T-cell (primary cell): ENCODE data around the gene EPN1. TPM values are rescaled to one million over a fixed set of nuclear protein-coding genes. Genes with fewer than 3 reads are reported as not detected.
"Not testable (repeated sequence)": the region's sequence is repeated elsewhere in the genome, so short reads cannot be mapped to it uniquely, and the experiment has no call there.

Source experiments
- ATAC-seq, 4 experiments: fragments of 200-7000 bp in 3 of 4; fragments of 150-1000 bp in 1 of 4; cut with Tn5 transposase; replicated peaks in 1 of 4; 1 replicate in 3 of 4; 2 replicates in 1 of 4; pipeline ENCODE4 v1.10.0; 2021; ENCODE audit warnings: moderate library complexity in 3 of 4, mild to moderate bottlenecking in 2 of 4, moderate number of reproducible peaks in 1 of 4
- CTCF ChIA-PET, 2 donors: fragments of 300-600 bp; sonication (Branson Sonifier 250); formaldehyde crosslinking; loops; one replicate each; lab custom pipeline; 2022; ENCODE audit warnings: antibody characterized with exemption in 2 of 2; lab: Charles Lee
- POLR2A ChIA-PET, 2 donors: fragments of 300-600 bp; sonication (Branson Sonifier 250); formaldehyde crosslinking; loops; one replicate each; lab custom pipeline; 2022; ENCODE audit warnings: antibody characterized with exemption in 2 of 2; lab: Charles Lee
- DNase-seq, 35 experiments: peaks; one replicate each; pipeline versions ENCODE4 v3.0.0 to v3.0.0-alpha.2; 2013 to 2023
- H3K27ac ChIP-seq: one replicate; pipeline ENCODE4 v1.5.1; 2013; ENCODE audit warnings: low read length
- H3K27me3 ChIP-seq, 2 experiments: replicated peaks in 1 of 2; 1 replicate in 1 of 2; 2 replicates in 1 of 2; pipeline versions ENCODE4 v1.6.1 to v1.7.0; 2013; ENCODE audit warnings: low read length in 1 of 2, mixed read lengths in 1 of 2; ENCODE audit not compliant: control insufficient read depth in 2 of 2, insufficient read depth in 2 of 2; ENCODE audit errors: extremely low read depth in 1 of 2
- H3K36me3 ChIP-seq, 2 donors: 1 replicate in 1 of 2; 2 replicates in 1 of 2; pipeline versions ENCODE4 v1.6.1 to v1.7.0; 2013; ENCODE audit warnings: low read length in 1 of 2; ENCODE audit not compliant: control insufficient read depth in 2 of 2, insufficient read depth in 1 of 2; ENCODE audit errors: extremely low read depth in 1 of 2
- H3K4me1 ChIP-seq, 2 experiments: 1 replicate in 1 of 2; 2 replicates in 1 of 2; pipeline versions ENCODE4 v1.6.1 to v1.7.0; 2013; ENCODE audit warnings: low read length in 2 of 2, mixed read lengths in 1 of 2; ENCODE audit not compliant: insufficient read depth in 2 of 2, control insufficient read depth in 1 of 2; ENCODE audit errors: extremely low read depth in 1 of 2
- H3K4me3 ChIP-seq, 2 donors: 1 replicate in 1 of 2; 2 replicates in 1 of 2; pipeline versions ENCODE4 v1.5.1 to v1.7.0; 2013; ENCODE audit warnings: mild to moderate bottlenecking in 2 of 2, low read length in 1 of 2, moderate library complexity in 1 of 2; ENCODE audit not compliant: control insufficient read depth in 1 of 2; ENCODE audit errors: extremely low read depth in 1 of 2
- H3K9me3 ChIP-seq: 2 replicates; pipeline ENCODE4 v1.7.0; 2013
- H3K27ac Mint-ChIP-seq, 2 donors: one replicate each; pipeline ENCODE4 v1.8.0; 2020 to 2021; ENCODE audit warnings: mild to moderate bottlenecking in 2 of 2, mixed read lengths in 2 of 2
- H3K27me3 Mint-ChIP-seq, 2 donors: one replicate each; pipeline ENCODE4 v1.8.0; 2021 to 2022; ENCODE audit warnings: mixed read lengths in 2 of 2
- H3K36me3 Mint-ChIP-seq: one replicate; pipeline ENCODE4 v1.8.0; 2021; ENCODE audit warnings: mixed read lengths
- H3K4me1 Mint-ChIP-seq, 3 donors: one replicate each; pipeline ENCODE4 v1.8.0; 2020 to 2022; ENCODE audit warnings: mixed read lengths in 3 of 3, mild to moderate bottlenecking in 1 of 3
- H3K4me3 Mint-ChIP-seq, 3 donors: one replicate each; pipeline ENCODE4 v1.8.0; 2020 to 2022; ENCODE audit warnings: mild to moderate bottlenecking in 3 of 3, mixed read lengths in 3 of 3, moderate library complexity in 3 of 3
- H3K9me3 Mint-ChIP-seq, 3 donors: one replicate each; pipeline ENCODE4 v1.8.0; 2020 to 2022; ENCODE audit warnings: mixed read lengths in 3 of 3
- WGBS: methylation state at CpG from one replicate; pipeline ENCODE4 v1.1.5; 2013; ENCODE audit warnings: missing lambda C conversion rate; ENCODE audit not compliant: insufficient coverage; 5-methylcytosine and 5-hydroxymethylcytosine counted together
- total RNA-seq, 35 experiments: library from RNA in 6 of 35; stranded (reverse) in 6 of 35; fragments of 120-200 nt in 1 of 35; gene quantifications; one replicate each; pipeline versions ENCODE4 v1.2.1 to v1.2.4 and lab custom pipeline; 2013 to 2026

EPN1 gene
- total RNA-seq, 5 donors from 2014 or later (not counting 1 experiment from before 2014, with no cell fraction given) = 32.6 to 75.2 (median 60.6) TPM

DNA sequence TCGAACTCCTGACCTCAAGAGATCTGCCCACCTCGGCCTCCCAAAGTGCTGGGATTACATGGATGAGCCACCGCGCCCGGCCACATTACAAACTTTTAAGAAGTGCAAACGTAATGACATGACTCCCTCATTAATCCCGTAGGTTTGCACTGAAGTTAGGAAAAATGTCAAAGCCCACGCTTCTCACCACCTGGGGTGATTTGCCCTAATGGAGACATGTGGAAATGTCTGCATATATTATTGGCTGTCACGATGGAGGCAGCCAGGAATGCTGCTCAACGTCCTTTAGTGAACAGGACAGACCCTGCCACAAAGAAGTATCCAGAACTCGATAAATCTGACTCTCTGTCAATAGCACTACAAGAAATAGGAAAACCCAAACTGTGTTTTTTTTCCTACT lies 42.2 kb downstream of the EPN1 start:
- 86% methylated on average over 9 of the region's 11 CpGs for WGBS
- Histone ChIP-seq H3K4me1 (no peaks in the 10 kb centered on the region), H3K9me3 (no peaks in the 10 kb centered on the region), H3K36me3 (no peaks in the 10 kb centered on the region), H3K4me3 (no peak overlapping the region), H3K27me3 (peaks cover 2 to 46% of the 10 kb centered on the region in 2 experiments), H3K27ac (no peak overlapping the region)
- ChIA-PET CTCF (no interaction called here), POLR2A (no interaction called here)
- ATAC-seq = no peak
- peaks cover 6 to 18% (median 9%) of the 10 kb centered on the region in 3 donors for H3K9me3 Mint-ChIP-seq
- no peak overlapping the region for H3K27ac Mint-ChIP-seq
- H3K4me1 Mint-ChIP-seq = peaks cover 0 to 5% (median 0%) of the 10 kb centered on the region in 3 donors
- no peak overlapping the region for H3K4me3 Mint-ChIP-seq
- no peak for DNase-seq
- H3K27me3 Mint-ChIP-seq = peaks cover 37 to 45% of the 10 kb centered on the region in 2 donors
- H3K36me3 Mint-ChIP-seq = no peaks in the 10 kb centered on the region

DNA sequence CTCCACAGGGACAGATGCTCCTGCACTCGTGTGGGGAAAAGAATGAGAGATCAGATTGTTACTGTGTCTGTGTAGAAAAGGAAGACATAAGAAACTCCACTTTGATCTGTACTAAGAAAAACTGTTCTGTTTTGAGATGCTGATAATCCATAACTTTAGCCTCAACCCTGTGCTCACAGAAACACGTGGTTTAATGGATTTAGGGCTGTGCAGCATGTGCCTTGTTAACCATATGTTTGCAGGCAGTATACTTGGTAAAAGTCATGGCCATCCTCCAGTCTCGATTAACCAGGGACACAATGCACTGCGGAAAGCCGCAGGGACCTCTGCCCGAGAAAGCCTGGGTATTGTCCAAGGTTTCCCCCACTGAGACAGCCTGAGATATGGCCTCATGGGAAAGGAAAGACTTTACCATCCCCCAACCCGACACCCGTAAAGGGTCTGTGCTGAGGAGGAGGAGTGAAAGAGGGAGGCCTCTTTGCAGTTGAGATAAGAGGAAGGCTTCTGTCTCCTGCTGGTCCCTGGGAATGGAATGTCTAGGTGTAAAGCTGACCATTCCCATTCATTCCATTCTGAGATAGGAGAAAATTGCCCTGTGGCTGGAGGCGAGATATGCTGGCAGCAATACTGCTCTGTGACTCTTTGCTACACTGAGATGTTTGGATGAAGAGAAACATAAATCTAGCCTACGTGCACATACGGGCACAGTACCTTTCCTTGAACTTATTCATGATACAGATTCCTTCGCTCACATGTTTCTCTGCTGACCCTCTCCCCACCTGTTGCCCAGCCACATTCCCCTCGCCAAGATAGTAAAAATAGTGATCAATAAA lies 43.1 kb downstream of the EPN1 start:
- H3K4me3 Mint-ChIP-seq, H3K4me3 ChIP-seq, H3K27ac Mint-ChIP-seq, POLR2A ChIA-PET, H3K4me1 ChIP-seq, CTCF ChIA-PET, H3K9me3 ChIP-seq, H3K36me3 ChIP-seq, H3K36me3 Mint-ChIP-seq, H3K4me1 Mint-ChIP-seq, H3K27ac ChIP-seq, DNase-seq, ATAC-seq: not testable (repeated sequence)
- H3K27me3 ChIP-seq = peaks cover 2 to 46% of the 10 kb centered on the region in 2 experiments
- peaks cover 10 to 23% (median 15%) of the 10 kb centered on the region in 3 donors for H3K9me3 Mint-ChIP-seq
- H3K27me3 Mint-ChIP-seq = peaks cover 40 to 50% of the 10 kb centered on the region in 2 donors
- 32% methylated on average over 3 of the region's 13 CpGs for WGBS

DNA sequence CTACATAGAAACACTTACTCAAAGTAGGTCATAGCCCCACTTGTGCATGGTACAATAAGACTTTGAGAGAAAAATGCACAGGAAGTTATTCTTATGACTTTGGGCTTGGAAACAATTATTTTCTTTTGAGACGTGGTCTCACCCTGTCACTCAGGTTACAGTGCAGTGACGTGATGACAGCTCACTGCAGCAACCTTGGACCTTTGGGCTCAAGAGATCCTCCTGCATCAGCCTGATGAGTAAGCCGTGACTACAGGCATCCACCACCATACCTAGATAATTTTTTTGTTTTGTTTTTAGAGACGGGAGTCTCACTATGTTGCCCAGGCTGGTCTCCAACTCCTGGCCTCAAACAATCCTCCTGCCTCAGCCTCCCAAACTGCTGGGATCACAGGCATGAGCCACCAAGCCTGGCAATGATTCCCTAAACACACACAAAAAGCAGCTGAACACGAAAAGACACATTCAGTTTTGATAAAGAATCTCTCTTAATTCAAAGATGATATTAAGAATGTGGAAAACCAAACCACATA lies 45.3 kb downstream of the EPN1 start:
- Histone ChIP-seq H3K4me3 (no peak overlapping the region), H3K27ac (no peak overlapping the region), H3K4me1 (no peaks in the 10 kb centered on the region), H3K9me3 (peaks cover 2% of the 10 kb centered on the region), H3K36me3 (no peaks in the 10 kb centered on the region), H3K27me3 (peaks cover 0 to 40% of the 10 kb centered on the region in 2 experiments)
- no peak for DNase-seq
- POLR2A ChIA-PET = no interaction called here
- H3K9me3 Mint-ChIP-seq = peaks cover 10 to 23% (median 15%) of the 10 kb centered on the region in 3 donors
- no peak overlapping the region for H3K4me3 Mint-ChIP-seq
- no peaks in the 10 kb centered on the region for H3K4me1 Mint-ChIP-seq
- WGBS = 80% methylated on average over 1 of the region's 5 CpGs
- H3K27me3 Mint-ChIP-seq = peaks cover 42 to 51% of the 10 kb centered on the region in 2 donors
- CTCF ChIA-PET = interaction anchor here in 1 of 2 donors (0.5 kb wide), 1 partner anchor 347 kb away, joined by 5 read pairs; no protein-coding TSS in a partner anchor
- ATAC-seq = no peak
- H3K27ac Mint-ChIP-seq = no peak overlapping the region
- H3K36me3 Mint-ChIP-seq = no peaks in the 10 kb centered on the region

DNA sequence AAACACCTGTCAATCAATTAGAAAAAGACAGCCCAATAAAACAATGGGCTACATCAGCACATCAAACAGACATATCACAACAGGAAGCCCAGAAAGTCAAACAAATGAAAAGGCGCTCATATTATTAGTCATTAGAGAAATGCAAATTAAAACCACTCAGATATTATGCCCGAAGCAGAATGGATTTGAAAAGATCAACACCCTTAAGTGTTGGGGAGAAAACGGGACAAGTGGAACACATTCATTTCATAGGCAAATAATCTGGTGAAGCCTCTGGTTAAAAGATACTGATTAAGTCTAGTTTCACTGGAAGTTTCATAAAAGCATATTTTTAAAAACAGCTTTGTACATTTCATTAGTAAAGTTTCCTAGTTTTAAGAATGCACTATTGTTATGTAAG lies 45.8 kb downstream of the EPN1 start:
- Histone ChIP-seq H3K4me3 (no peak overlapping the region), H3K36me3 (no peaks in the 10 kb centered on the region), H3K27ac (no peak overlapping the region), H3K27me3 (peaks cover 0 to 43% of the 10 kb centered on the region in 2 experiments), H3K9me3 (peaks cover 2% of the 10 kb centered on the region), H3K4me1 (no peaks in the 10 kb centered on the region)
- DNase-seq = no peak
- CTCF ChIA-PET = no interaction called here
- H3K36me3 Mint-ChIP-seq = no peaks in the 10 kb centered on the region
- H3K4me1 Mint-ChIP-seq = no peaks in the 10 kb centered on the region
- WGBS = no CpG with 5 or more reads among the region's 3 CpGs
- no peak overlapping the region for H3K27ac Mint-ChIP-seq
- H3K9me3 Mint-ChIP-seq = peaks cover 10 to 23% (median 15%) of the 10 kb centered on the region in 3 donors
- H3K4me3 Mint-ChIP-seq = no peak overlapping the region
- peaks cover 45 to 53% of the 10 kb centered on the region in 2 donors for H3K27me3 Mint-ChIP-seq
- POLR2A ChIA-PET = no interaction called here
- no peak for ATAC-seq

DNA sequence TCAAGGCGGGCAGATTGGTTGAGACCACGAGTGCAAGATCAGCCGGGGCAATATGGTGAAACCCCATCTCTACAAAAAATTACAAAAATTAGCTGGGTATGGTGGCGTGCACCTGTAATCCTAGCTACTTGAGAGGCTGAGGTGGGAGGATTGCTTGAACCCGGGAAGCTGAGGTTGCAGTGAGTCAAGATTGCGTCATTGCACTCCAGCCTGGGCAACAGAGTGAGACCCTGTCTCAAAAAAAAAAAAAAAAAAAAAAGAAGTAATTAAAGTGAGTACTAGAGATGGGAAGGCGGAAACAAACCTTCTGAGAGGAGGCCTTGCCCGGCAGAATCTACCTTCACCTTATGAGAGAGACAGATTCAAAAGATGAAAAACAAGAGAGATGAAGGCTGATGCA lies 48.5 kb downstream of the EPN1 start:
- WGBS = no CpG with 5 or more reads among the region's 8 CpGs
- POLR2A ChIA-PET = no interaction called here

DNA sequence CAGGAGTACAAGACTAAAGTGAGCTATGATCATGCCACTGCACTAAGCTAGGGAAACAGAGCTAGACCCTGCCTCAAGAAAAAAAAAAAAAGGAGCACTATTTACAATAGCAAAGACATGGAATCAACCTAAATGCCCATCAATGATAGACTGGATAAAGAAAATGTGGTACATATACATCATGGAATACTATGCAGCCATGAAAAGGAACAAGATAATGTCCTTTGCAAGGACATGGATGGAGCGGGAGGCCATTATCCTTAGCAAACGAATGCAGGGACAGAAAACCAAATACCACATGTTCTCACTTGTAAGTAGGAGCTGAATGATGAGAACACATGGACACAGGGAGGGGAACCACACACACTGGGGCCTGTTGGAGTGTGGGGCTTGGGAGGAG lies 55.4 kb downstream of the EPN1 start:
- H3K4me1 ChIP-seq, H3K27ac Mint-ChIP-seq, H3K36me3 ChIP-seq, H3K36me3 Mint-ChIP-seq, DNase-seq, CTCF ChIA-PET, H3K9me3 Mint-ChIP-seq, H3K4me1 Mint-ChIP-seq, H3K9me3 ChIP-seq, ATAC-seq, H3K4me3 Mint-ChIP-seq, H3K27me3 ChIP-seq, H3K27ac ChIP-seq, H3K27me3 Mint-ChIP-seq, POLR2A ChIA-PET, H3K4me3 ChIP-seq: not testable (repeated sequence)
- no CpG with 5 or more reads among the region's 2 CpGs for WGBS

More for the DNA sequence above, 48.5 kb downstream of the EPN1 start:
- Histone ChIP-seq H3K4me1 (no peaks in the 10 kb centered on the region), H3K27ac (no peak overlapping the region), H3K4me3 (no peak overlapping the region), H3K36me3 (no peaks in the 10 kb centered on the region), H3K27me3 (peaks cover 0 to 22% of the 10 kb centered on the region in 2 experiments), H3K9me3 (peaks cover 2% of the 10 kb centered on the region)
- ATAC-seq (no peak), DNase-seq (no peak)
- Mint-ChIP-seq H3K4me1 (no peaks in the 10 kb centered on the region), H3K27ac (no peak overlapping the region), H3K4me3 (no peak overlapping the region), H3K9me3 (peaks cover 10 to 23% (median 15%) of the 10 kb centered on the region in 3 donors), H3K27me3 (peaks cover 29 to 36% of the 10 kb centered on the region in 2 donors), H3K36me3 (no peaks in the 10 kb centered on the region)
- CTCF ChIA-PET = no interaction called here
